SU-DHL-6 (cell line): ENCODE results near the gene TNP1.

Experiments used
- H2AFZ ChIP-seq: fragments of 200-600 bp; sonication (generic); 2 replicates; pipeline ENCODE4 v1.6.1; 2014; ENCODE audit warnings: low read depth, mild to moderate bottlenecking, moderate library complexity, mixed read lengths, antibody characterized with exemption, low read length; ENCODE audit not compliant: severe bottlenecking
- H3F3A ChIP-seq: fragments of 200-600 bp; shearing (Covaris generic); 2 replicates; pipeline ENCODE4 v1.6.0; 2016; ENCODE audit warnings: antibody characterized with exemption, mild to moderate bottlenecking; ENCODE audit not compliant: insufficient read depth
- H3K27ac ChIP-seq: fragments of 200-600 bp; sonication (generic); 2 replicates; pipeline ENCODE4 v1.5.1; 2016; ENCODE audit warnings: low read depth, mild to moderate bottlenecking, low read length, moderate library complexity, mixed read lengths
- H3K27me3 ChIP-seq: fragments of 200-600 bp; sonication (generic), shearing (Covaris generic); 2 replicates; pipeline ENCODE4 v1.6.0; 2014; ENCODE audit warnings: mild to moderate bottlenecking, low read length
- H3K36me3 ChIP-seq: fragments of 200-600 bp; sonication (generic); 2 replicates; pipeline ENCODE4 v1.6.1; 2014; ENCODE audit warnings: mild to moderate bottlenecking, low read length, mixed read lengths
- H3K4me2 ChIP-seq: fragments of 300-600, 200-600 bp; shearing (Covaris generic), sonication (generic); 2 replicates; pipeline ENCODE4 v1.6.0; 2014; ENCODE audit warnings: low read length, low read depth, mild to moderate bottlenecking; ENCODE audit not compliant: poor library complexity, severe bottlenecking
- H3K4me3 ChIP-seq: fragments of 200-600 bp; sonication (generic); 2 replicates; pipeline ENCODE4 v1.5.1; 2014; ENCODE audit warnings: antibody characterized with exemption, low read length, mild to moderate bottlenecking, mixed read lengths; ENCODE audit not compliant: insufficient read depth, poor library complexity, severe bottlenecking
- H3K79me2 ChIP-seq: fragments of 200-600 bp; sonication (generic); 2 replicates; pipeline ENCODE4 v1.6.1; 2014; ENCODE audit warnings: mild to moderate bottlenecking, low read length, moderate library complexity; ENCODE audit not compliant: insufficient read depth
- H3K9ac ChIP-seq: fragments of 200-600 bp; sonication (generic); 2 replicates; pipeline ENCODE4 v1.7.0; 2014; ENCODE audit warnings: mild to moderate bottlenecking, low read length
- H3K9me2 ChIP-seq: fragments of 200-600 bp; sonication (generic); replicated peaks from 2 replicates; pipeline ENCODE4 v1.6.1; 2014; ENCODE audit warnings: low read length; ENCODE audit not compliant: insufficient read depth
- H3K9me3 ChIP-seq: fragments of 200-600 bp; sonication (generic); 2 replicates; pipeline ENCODE4 v1.6.1; 2014; ENCODE audit warnings: low read length, mixed read lengths; ENCODE audit not compliant: insufficient read depth
- H4K20me1 ChIP-seq: fragments of 200-600 bp; sonication (generic); 2 replicates; pipeline ENCODE4 v1.6.1; 2014; ENCODE audit warnings: low read depth, mild to moderate bottlenecking, antibody characterized with exemption, low read length, moderate library complexity, mixed read lengths
- EZH2phosphoT487 ChIP-seq: fragments of 200-600 bp; sonication (generic), shearing (Covaris generic); conservative IDR thresholded peaks from 2 replicates; pipeline ENCODE4 v1.6.1; 2018; ENCODE audit warnings: mild to moderate bottlenecking, antibody characterized with exemption, low read length, moderate library complexity, mixed read lengths
- TF ChIP-seq, protein P1 (sequence below): fragments of 200-600 bp; sonication (generic); IDR thresholded peaks from one replicate; pipeline ENCODE4 v1.5.1; 2017; ENCODE audit warnings: antibody characterized with exemption, mild to moderate bottlenecking, low read length, moderate library complexity; ENCODE audit not compliant: insufficient read depth, poor library complexity, severe bottlenecking

The TNP1 gene

DNA sequence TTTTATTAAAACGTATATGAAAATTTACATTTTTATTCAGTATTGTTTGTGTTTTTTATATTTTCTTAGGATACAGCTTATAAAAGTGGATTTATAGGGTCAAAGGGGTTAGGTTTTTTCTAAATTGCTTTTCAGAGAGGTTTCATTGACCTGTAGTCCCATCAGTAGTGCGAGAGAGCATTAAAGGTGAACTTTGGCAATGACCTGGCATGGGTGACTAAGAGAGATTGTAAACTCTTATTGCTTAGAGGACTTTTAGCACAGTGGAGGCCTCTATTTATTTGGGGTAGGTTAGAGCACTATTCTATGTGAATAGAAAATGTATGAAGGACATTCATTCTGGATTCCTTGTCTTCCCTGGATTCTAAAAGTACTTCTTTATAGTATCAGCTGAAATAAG lies 16.0 kb upstream of the TNP1 start:
- H3K27me3 ChIP-seq = no peaks in the 10 kb centered on the region
- H3K27ac ChIP-seq = no peak overlapping the region
- TF ChIP-seq, protein P1, sequence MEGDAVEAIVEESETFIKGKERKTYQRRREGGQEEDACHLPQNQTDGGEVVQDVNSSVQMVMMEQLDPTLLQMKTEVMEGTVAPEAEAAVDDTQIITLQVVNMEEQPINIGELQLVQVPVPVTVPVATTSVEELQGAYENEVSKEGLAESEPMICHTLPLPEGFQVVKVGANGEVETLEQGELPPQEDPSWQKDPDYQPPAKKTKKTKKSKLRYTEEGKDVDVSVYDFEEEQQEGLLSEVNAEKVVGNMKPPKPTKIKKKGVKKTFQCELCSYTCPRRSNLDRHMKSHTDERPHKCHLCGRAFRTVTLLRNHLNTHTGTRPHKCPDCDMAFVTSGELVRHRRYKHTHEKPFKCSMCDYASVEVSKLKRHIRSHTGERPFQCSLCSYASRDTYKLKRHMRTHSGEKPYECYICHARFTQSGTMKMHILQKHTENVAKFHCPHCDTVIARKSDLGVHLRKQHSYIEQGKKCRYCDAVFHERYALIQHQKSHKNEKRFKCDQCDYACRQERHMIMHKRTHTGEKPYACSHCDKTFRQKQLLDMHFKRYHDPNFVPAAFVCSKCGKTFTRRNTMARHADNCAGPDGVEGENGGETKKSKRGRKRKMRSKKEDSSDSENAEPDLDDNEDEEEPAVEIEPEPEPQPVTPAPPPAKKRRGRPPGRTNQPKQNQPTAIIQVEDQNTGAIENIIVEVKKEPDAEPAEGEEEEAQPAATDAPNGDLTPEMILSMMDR = no peak
- no peak for TF ChIP-seq EZH2phosphoT487

DNA sequence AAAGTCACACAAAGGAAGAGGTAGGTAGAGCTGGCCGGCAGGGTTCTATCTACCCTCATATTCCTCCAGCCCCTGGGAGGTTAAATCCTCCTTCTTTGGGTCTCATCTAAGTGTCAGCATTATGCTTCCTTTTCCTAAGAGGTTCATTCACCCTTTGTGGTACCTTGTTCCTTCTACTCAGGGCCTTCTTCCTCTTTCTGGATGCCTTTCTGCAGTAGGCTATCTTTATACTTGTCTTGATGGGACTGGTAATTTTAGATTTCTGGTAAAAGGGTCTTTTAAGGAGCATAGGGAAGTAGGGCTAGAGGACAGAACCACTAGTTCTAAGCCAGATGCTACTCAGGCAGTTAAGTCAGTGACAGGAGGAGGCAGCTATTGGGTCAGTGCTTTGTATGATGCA lies 13.7 kb upstream of the TNP1 start:
- TF ChIP-seq EZH2phosphoT487 = no peak
- TF ChIP-seq, protein P1 = no peak
- Histone ChIP-seq H3K27me3 (no peaks in the 10 kb centered on the region), H3K9me3 (no peaks in the 10 kb centered on the region)

More for the DNA sequence above, 16.0 kb upstream of the TNP1 start:
- no peaks in the 10 kb centered on the region for H3K79me2 ChIP-seq
- no peak overlapping the region for H3K4me2 ChIP-seq
- no peaks in the 10 kb centered on the region for H3K9me3 ChIP-seq
- H3K9me2 ChIP-seq = no peaks in the 10 kb centered on the region
- H3K4me3 ChIP-seq = no peak overlapping the region
- no peaks in the 10 kb centered on the region for H3K36me3 ChIP-seq
- H4K20me1 ChIP-seq = no peaks in the 10 kb centered on the region
- H3K9ac ChIP-seq = no peak overlapping the region
- H2AFZ ChIP-seq = no peak overlapping the region
- H3F3A ChIP-seq = no peaks in the 10 kb centered on the region

DNA sequence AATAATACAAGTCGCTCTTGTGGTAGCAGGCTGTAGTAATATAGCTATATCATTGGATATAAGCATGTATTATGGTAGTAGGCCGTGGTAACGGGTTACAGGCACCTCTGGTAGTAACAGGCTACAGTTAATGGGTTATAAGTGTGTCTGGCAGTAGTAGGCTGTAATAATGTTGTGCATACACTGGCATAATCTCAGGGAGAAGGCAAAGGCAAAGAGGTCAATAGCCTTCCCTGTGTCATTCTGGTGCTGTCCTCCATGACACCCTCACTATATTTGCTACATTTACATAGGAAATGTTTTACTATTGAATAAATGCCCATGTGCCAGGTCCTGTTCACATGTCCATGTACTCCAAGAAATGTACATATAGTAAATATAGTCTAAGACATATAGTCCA lies 12.8 kb upstream of the TNP1 start:
- no peaks in the 10 kb centered on the region for H3F3A ChIP-seq
- H3K4me3 ChIP-seq = no peak overlapping the region
- no peak overlapping the region for H2AFZ ChIP-seq
- no peak overlapping the region for H3K27ac ChIP-seq
- no peaks in the 10 kb centered on the region for H3K9me2 ChIP-seq
- H3K9me3 ChIP-seq = no peaks in the 10 kb centered on the region
- no peaks in the 10 kb centered on the region for H3K27me3 ChIP-seq
- no peaks in the 10 kb centered on the region for H4K20me1 ChIP-seq
- no peaks in the 10 kb centered on the region for H3K79me2 ChIP-seq
- no peaks in the 10 kb centered on the region for H3K36me3 ChIP-seq
- TF ChIP-seq, protein P1 = no peak
- TF ChIP-seq EZH2phosphoT487 = no peak
- no peak overlapping the region for H3K9ac ChIP-seq
- no peak overlapping the region for H3K4me2 ChIP-seq

More for the DNA sequence above, 13.7 kb upstream of the TNP1 start:
- Histone ChIP-seq H3K79me2 (no peaks in the 10 kb centered on the region), H4K20me1 (no peaks in the 10 kb centered on the region), H2AFZ (no peak overlapping the region), H3K4me3 (no peak overlapping the region), H3K27ac (no peak overlapping the region), H3K36me3 (no peaks in the 10 kb centered on the region), H3K9ac (no peak overlapping the region), H3K4me2 (no peak overlapping the region), H3F3A (no peaks in the 10 kb centered on the region), H3K9me2 (no peaks in the 10 kb centered on the region)

DNA sequence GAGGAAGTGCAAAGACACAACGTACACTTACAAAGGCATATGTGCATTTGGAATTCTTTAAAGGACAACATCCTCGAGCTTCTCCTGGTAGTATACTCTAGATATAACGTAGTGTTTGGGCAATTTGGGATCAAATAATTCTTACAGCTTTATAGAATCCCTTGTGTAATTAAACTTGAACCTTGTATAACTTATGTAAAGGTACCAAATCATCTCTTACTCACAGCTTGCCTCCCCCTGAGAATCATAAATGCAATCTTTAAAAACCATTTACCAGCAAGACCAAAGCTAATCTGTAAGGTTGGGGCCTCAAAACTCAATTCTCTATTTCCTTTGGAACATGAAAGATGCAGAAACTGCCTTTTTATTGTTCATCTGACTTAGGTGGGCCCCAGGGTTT lies 12.2 kb upstream of the TNP1 start:
- no peaks in the 10 kb centered on the region for H3K79me2 ChIP-seq
- no peaks in the 10 kb centered on the region for H3K9me3 ChIP-seq
- no peaks in the 10 kb centered on the region for H3K36me3 ChIP-seq
- no peaks in the 10 kb centered on the region for H3F3A ChIP-seq
- no peak overlapping the region for H3K9ac ChIP-seq
- no peak overlapping the region for H3K4me3 ChIP-seq
- H2AFZ ChIP-seq = no peak overlapping the region
- no peaks in the 10 kb centered on the region for H3K27me3 ChIP-seq
- no peak overlapping the region for H3K4me2 ChIP-seq
- no peaks in the 10 kb centered on the region for H3K9me2 ChIP-seq
- H3K27ac ChIP-seq = no peak overlapping the region
- no peak for TF ChIP-seq EZH2phosphoT487
- TF ChIP-seq, protein P1 = no peak
- no peaks in the 10 kb centered on the region for H4K20me1 ChIP-seq
